Activated CD4-positive, alpha-beta T cell treated with anti-CD3 and anti-CD28 coated beads, Interleukin-2, amount 10 ng/mL, durations not matched to agents 7 days and 5 days (primary cell): ENCODE measurements around the gene EFHB. TPM values are rescaled to one million over a fixed set of nuclear protein-coding genes. Genes with fewer than 3 reads are reported as not detected.

Experiments used
- CTCF ChIA-PET: fragments of 350-600 bp; sonication (Branson Sonifier 250); formaldehyde crosslinking; loops from one replicate; lab custom pipeline; 2021; ENCODE audit warnings: antibody characterized with exemption; lab: Charles Lee
- POLR2A ChIA-PET: fragments of 350-600 bp; sonication (Branson Sonifier 250); formaldehyde crosslinking; loops from one replicate; lab custom pipeline; 2021; ENCODE audit warnings: antibody characterized with exemption; lab: Charles Lee
- DNase-seq: peaks from one replicate; pipeline ENCODE4 v3.0.0-alpha.2; 2020
- H3K27ac Mint-ChIP-seq: one replicate; pipeline ENCODE4 v1.8.0; 2021; ENCODE audit warnings: mild to moderate bottlenecking, moderate library complexity, mixed read lengths
- H3K27me3 Mint-ChIP-seq: one replicate; pipeline ENCODE4 v1.8.0; 2021; ENCODE audit warnings: mixed read lengths
- H3K36me3 Mint-ChIP-seq: one replicate; pipeline ENCODE4 v1.8.0; 2021; ENCODE audit warnings: low read depth, mixed read lengths
- H3K4me1 Mint-ChIP-seq: one replicate; pipeline ENCODE4 v1.8.0; 2021; ENCODE audit warnings: mixed read lengths
- H3K4me3 Mint-ChIP-seq: one replicate; pipeline ENCODE4 v1.8.0; 2021; ENCODE audit warnings: mild to moderate bottlenecking, moderate library complexity, mixed read lengths
- H3K9me3 Mint-ChIP-seq: one replicate; pipeline ENCODE4 v1.8.0; 2021; ENCODE audit warnings: mixed read lengths
- total RNA-seq, 2 experiments: library from RNA; stranded (reverse); gene quantifications; one replicate each; pipeline ENCODE4 v1.2.3, GENCODE V29; 2021

The EFHB gene
- total RNA-seq, 2 experiments from 2014 or later, result 0.33 to 1.1 TPM

- POLR2A ChIA-PET, result no interaction called here
- Mint-ChIP-seq H3K27ac (peak within 1 kb of the TSS; percentile 99), H3K27me3 (no peaks in the 10 kb centered on the region), H3K4me3 (peak within 1 kb of the TSS; percentile 98), H3K4me1 (peaks cover 47% of the 10 kb centered on the region), H3K9me3 (no peaks in the 10 kb centered on the region), H3K36me3 (peaks cover 20% of the 10 kb centered on the region)
- CTCF ChIA-PET, result interaction anchor here (0.9 kb wide), 1 partner anchor 10 kb away, joined by 3 read pairs; no protein-coding TSS in a partner anchor
- peak; percentile 98 for DNase-seq
These were observed 13.0 kb upstream of the EFHB start, which contains the start of gene RAB5A for GRCh38 chr3:19946832-19947548. RAB5A (plus strand) TSS chr3:19947097; CDS start chr3:19950899, 3,802 bp downstream.

DNA sequence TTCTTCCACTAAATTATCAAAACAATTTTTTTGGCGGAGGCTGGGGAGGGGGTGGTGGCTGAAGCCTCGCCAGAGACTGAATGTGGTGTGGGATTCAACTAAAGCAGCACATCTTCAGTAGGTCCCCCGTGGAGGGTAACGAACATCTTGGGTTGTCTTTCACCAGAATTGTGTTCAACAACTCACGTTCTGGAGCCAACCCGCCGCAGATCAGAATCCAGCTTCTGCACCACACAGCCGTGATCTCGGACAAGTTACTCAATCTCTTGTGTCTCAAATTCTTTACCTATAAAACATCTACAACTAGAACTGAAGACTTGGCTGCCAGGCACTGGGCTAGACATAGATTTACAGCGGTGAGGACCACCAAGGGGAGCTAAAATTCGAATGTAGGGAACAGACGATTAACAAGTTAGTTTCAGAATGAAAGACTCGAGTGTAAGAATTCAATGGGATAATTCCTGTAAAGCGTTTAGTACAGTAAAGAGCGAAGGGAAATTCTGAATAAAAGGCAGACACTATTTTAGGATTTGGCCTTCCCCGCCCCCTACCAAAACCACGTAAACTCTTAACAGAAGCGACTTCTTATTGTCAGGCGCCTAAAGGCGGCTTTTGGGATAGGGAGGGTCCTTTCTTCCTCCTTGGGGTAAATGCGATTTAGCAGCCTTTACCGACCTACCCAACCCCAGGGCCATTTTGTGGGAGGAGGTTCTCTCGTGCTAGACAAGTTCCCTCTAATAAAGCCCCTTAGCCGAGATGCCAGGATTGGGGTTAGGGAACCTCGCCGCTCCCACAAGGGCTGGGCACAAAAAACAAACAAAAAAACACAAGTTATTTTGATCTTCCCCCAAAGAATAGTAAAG is 12.2 kb upstream of the EFHB start:
- Mint-ChIP-seq H3K4me3 (peak overlapping the region; percentile 98), H3K9me3 (no peaks in the 10 kb centered on the region), H3K27ac (peak overlapping the region; percentile 99), H3K36me3 (peaks cover 14% of the 10 kb centered on the region), H3K4me1 (peaks cover 41% of the 10 kb centered on the region), H3K27me3 (no peaks in the 10 kb centered on the region)
- ChIA-PET CTCF (interaction anchor here (0.8 to 1.3 kb wide), 2 partner anchors 9 to 21 kb away, joined by 3 to 4 read pairs; no protein-coding TSS in a partner anchor), POLR2A (no interaction called here)
- no peak for DNase-seq

- POLR2A ChIA-PET, result no interaction called here
These were observed 11.5 kb upstream of the EFHB start for GRCh38 chr3:19945534-19945933.

DNA sequence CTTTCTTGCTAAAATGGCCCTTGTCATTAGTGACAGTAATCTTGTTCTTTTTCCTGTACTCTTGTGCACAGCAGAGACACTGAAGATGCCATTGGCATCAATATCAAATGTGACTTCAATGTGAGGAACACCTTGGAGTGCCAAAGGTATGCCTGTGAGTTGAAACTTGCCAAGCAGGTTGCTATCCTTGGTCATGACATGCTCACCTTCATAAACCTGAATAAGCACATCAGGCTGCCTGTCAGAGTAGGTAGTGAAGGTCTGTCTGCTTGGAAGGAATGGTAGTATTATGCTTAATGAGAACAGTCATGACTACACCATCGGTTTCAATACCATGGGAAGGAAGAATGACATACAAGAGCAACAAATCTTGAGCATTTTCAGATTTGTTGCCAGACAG is 6.6 kb upstream of the EFHB start:
- no peak for DNase-seq
- Mint-ChIP-seq H3K27ac (no peak overlapping the region), H3K9me3 (peaks cover 5% of the 10 kb centered on the region), H3K4me1 (peaks cover 14% of the 10 kb centered on the region), H3K27me3 (no peaks in the 10 kb centered on the region), H3K4me3 (no peak overlapping the region), H3K36me3 (peaks cover 6% of the 10 kb centered on the region)
- POLR2A ChIA-PET, result no interaction called here
- CTCF ChIA-PET, result no interaction called here

More at GRCh38 chr3:19945534-19945933, 11.5 kb upstream of the EFHB start:
- H3K27me3 Mint-ChIP-seq, result no peaks in the 10 kb centered on the region
- no peak for DNase-seq
- peaks cover 37% of the 10 kb centered on the region for H3K4me1 Mint-ChIP-seq
- H3K36me3 Mint-ChIP-seq, result peaks cover 10% of the 10 kb centered on the region
- peak overlapping the region; percentile 98 for H3K4me3 Mint-ChIP-seq
- CTCF ChIA-PET, result interaction anchor here (0.8 to 1.3 kb wide), 2 partner anchors 8 to 20 kb away, joined by 3 to 4 read pairs; no protein-coding TSS in a partner anchor
- no peaks in the 10 kb centered on the region for H3K9me3 Mint-ChIP-seq
- H3K27ac Mint-ChIP-seq, result peak overlapping the region; percentile 99

GRCh38 chr3:19938295-19938627 is 4.2 kb upstream of the EFHB start:
- H3K27ac Mint-ChIP-seq, result no peak overlapping the region
- peaks cover 16% of the 10 kb centered on the region for H3K4me1 Mint-ChIP-seq
- H3K4me3 Mint-ChIP-seq, result no peak overlapping the region
- ChIA-PET CTCF (interaction anchor here (1.1 kb wide), 1 partner anchor 11 kb away, joined by 4 read pairs; no protein-coding TSS in a partner anchor), POLR2A (no interaction called here)
- H3K9me3 Mint-ChIP-seq, result peaks cover 5% of the 10 kb centered on the region
- DNase-seq, result no peak
- peaks cover 5% of the 10 kb centered on the region for H3K27me3 Mint-ChIP-seq
- H3K36me3 Mint-ChIP-seq, result peaks cover 2% of the 10 kb centered on the region

DNA sequence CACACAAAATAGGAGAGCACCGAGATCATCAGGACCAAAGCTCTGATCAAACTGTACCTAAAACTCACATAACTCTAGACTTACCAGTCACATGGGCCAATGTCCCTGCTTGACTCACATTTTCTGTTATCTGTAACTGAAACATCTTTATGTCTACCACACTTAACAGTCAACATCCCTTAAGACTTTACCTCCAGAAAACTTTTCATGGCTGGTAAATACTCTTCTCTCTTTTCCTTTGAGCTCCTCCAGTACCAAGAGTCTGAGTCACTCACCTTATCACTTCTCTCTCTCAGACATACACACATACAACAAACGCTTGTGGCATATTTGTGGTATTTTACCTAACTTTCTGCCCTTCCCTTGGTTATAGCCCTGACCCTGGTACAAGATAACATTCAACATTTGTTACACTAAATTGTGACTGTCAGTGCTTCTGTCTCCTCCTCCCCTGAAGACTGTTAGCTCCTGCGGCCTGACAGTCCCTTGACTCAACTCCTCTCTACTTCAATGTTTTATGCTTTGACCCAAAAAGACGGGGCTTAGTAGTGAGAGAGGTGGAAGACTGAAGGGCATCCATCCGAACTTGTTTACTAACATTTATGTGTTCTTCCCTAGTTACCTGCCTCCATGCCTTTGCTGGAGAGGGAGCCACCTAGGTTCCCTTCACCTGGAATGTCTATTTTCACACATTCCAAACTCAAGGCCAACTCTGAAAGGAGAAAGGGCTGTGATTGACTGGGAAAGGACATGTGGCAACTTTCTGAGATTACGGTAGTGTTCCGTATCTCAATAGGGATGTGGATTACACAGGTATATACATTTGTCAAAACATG is 3.7 kb upstream of the EFHB start:
- CTCF ChIA-PET, result interaction anchor here (0.6 to 1.1 kb wide), 6 partner anchors 8 to 115 kb away, joined by 3 to 5 read pairs (median 4); no protein-coding TSS in a partner anchor
- H3K4me1 Mint-ChIP-seq, result peaks cover 16% of the 10 kb centered on the region

DNA sequence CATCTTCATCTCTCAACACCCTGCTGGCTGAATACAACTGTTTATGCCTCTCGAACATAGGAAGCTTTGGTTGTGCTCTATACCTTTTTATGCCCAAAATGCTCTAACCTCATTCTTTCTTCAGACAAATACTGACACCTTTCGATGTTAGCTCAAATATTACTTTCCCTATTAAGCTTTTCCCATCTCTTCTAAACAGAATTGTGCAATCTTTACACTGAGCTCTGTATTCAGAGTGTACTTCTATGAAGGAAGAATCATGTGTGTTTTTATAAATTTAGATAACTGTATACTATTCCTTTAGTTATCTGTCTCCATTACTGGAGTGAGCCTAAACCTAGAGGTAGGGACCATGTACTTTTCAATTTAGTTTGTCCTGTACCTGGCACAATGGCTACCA is 1.6 kb downstream of the EFHB start:
- H3K4me1 Mint-ChIP-seq, result peaks cover 27% of the 10 kb centered on the region
- H3K9me3 Mint-ChIP-seq, result no peaks in the 10 kb centered on the region
- DNase-seq, result no peak
- ChIA-PET POLR2A (no interaction called here), CTCF (interaction anchor here (1.4 kb wide), 1 partner anchor 10 kb away, joined by 3 read pairs; no protein-coding TSS in a partner anchor)
- no peak overlapping the region for H3K4me3 Mint-ChIP-seq
- no peaks in the 10 kb centered on the region for H3K36me3 Mint-ChIP-seq
- no peak overlapping the region for H3K27ac Mint-ChIP-seq
- H3K27me3 Mint-ChIP-seq, result peaks cover 6% of the 10 kb centered on the region

More for the DNA sequence above, 3.7 kb upstream of the EFHB start:
- peaks cover 6% of the 10 kb centered on the region for H3K27me3 Mint-ChIP-seq
- peaks cover 2% of the 10 kb centered on the region for H3K36me3 Mint-ChIP-seq
- DNase-seq, result no peak
- H3K4me3 Mint-ChIP-seq, result no peak overlapping the region
- H3K9me3 Mint-ChIP-seq, result peaks cover 5% of the 10 kb centered on the region
- H3K27ac Mint-ChIP-seq, result no peak overlapping the region
- POLR2A ChIA-PET, result no interaction called here

DNA sequence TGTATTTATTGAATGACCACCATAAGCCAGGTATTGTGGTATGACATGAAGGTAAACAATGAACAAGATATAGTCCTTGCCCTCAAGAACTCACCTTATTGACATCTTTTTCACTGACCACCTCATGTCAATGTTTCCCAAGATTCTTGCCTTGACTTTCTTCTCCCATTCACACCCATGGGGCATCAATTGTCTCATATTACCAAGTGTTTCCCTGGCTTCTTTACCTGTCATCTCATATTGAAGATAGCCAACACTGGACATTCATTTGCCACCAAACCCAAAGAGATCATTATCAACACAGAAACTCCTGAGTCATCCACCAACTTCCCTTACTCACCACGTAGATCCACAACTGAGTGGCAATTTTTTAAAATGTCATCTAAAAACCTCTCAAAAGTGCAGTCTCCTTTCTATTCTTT is 2.2 kb downstream of the EFHB start:
- ChIA-PET CTCF (interaction anchor here (0.9 to 1.6 kb wide), 3 partner anchors 9 to 43 kb away, joined by 3 to 4 read pairs (median 3); no protein-coding TSS in a partner anchor), POLR2A (no interaction called here)
- peaks cover 25% of the 10 kb centered on the region for H3K4me1 Mint-ChIP-seq
- H3K27ac Mint-ChIP-seq, result no peak overlapping the region
- DNase-seq, result no peak
- no peaks in the 10 kb centered on the region for H3K36me3 Mint-ChIP-seq
- no peaks in the 10 kb centered on the region for H3K9me3 Mint-ChIP-seq
- no peak overlapping the region for H3K4me3 Mint-ChIP-seq
- peaks cover 6% of the 10 kb centered on the region for H3K27me3 Mint-ChIP-seq

DNA sequence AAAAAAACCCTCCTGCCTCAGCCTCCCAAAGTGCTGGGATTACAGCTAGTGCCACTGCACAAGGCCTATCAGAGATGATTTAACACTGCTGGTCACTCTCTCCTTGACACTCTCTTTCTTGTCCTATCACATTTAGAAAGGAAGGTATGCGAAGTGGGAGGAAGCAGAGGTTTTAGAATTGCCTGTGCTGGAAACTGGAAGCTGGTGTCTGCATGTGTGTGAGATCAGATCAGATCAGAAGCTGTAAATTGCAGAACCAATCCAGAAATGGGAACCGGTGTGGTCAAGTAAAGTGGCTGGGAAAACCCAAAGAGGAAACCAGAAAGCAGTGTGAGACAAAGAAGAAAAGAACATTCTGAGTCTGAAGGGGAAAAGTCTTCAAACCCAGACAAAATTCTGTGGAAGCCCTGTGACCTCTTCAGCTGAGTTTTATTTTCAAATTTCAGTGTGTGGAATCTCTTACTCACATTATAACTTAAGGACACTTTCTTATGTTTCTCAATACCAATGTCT is 2.8 kb downstream of the EFHB start:
- Mint-ChIP-seq H3K4me3 (no peak overlapping the region), H3K36me3 (no peaks in the 10 kb centered on the region), H3K4me1 (peaks cover 25% of the 10 kb centered on the region), H3K27ac (no peak overlapping the region), H3K9me3 (no peaks in the 10 kb centered on the region), H3K27me3 (peaks cover 6% of the 10 kb centered on the region)
- ChIA-PET CTCF (interaction anchor here (0.9 to 1.6 kb wide), 2 partner anchors 10 to 42 kb away, joined by 3 to 4 read pairs; no protein-coding TSS in a partner anchor), POLR2A (no interaction called here)
- peak; percentile 14 for DNase-seq

- Mint-ChIP-seq H3K4me3 (no peak overlapping the region), H3K36me3 (no peaks in the 10 kb centered on the region), H3K4me1 (no peaks in the 10 kb centered on the region), H3K9me3 (no peaks in the 10 kb centered on the region), H3K27me3 (no peaks in the 10 kb centered on the region), H3K27ac (no peak overlapping the region)
- DNase-seq, result no peak
- CTCF ChIA-PET, result no interaction called here
- POLR2A ChIA-PET, result no interaction called here
These were observed 13.5 kb downstream of the EFHB start for GRCh38 chr3:19920401-19921080.

GRCh38 chr3:19917167-19917566 is 16.9 kb downstream of the EFHB start:
- H3K27ac Mint-ChIP-seq, result no peak overlapping the region
- H3K9me3 Mint-ChIP-seq, result peaks cover 3% of the 10 kb centered on the region
- CTCF ChIA-PET, result no interaction called here
- no peaks in the 10 kb centered on the region for H3K36me3 Mint-ChIP-seq
- POLR2A ChIA-PET, result no interaction called here
- H3K27me3 Mint-ChIP-seq, result no peaks in the 10 kb centered on the region
- no peaks in the 10 kb centered on the region for H3K4me1 Mint-ChIP-seq
- no peak overlapping the region for H3K4me3 Mint-ChIP-seq
- DNase-seq, result no peak
